ENCODE measurements around the gene WWOX. TPM values are rescaled to one million over a fixed set of nuclear protein-coding genes. Genes with fewer than 3 reads are reported as not detected.

The WWOX gene
- total and polyA plus RNA-seq, 2 of the 13 experiments (the other 11 are each of a cell fraction or from before 2014, with no cell fraction given): 9.1 to 37.4 TPM

DNA sequence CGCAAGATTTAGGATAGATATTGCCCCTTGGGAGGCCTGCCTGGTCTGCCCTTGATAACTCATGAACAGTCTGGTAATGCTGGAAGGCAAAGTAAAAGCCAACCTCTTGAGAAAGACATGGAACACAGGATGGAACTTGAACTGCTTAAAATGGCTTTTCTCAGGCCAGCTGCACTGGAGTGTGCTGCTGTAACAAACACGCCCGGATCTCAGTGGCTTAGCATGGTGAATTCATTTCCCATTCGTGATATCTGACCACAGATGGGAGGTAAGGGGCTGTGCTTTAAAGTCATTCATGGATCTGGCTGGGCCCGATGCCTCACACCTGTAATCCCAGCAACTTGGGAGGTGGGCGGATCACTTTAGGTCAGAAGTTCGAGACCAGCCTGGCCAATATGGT, 113.2 kb downstream of the WWOX start:
- H3K4me2 ChIP-seq (ENCODE audit: low read depth, low read length): no peak overlapping the region

DNA sequence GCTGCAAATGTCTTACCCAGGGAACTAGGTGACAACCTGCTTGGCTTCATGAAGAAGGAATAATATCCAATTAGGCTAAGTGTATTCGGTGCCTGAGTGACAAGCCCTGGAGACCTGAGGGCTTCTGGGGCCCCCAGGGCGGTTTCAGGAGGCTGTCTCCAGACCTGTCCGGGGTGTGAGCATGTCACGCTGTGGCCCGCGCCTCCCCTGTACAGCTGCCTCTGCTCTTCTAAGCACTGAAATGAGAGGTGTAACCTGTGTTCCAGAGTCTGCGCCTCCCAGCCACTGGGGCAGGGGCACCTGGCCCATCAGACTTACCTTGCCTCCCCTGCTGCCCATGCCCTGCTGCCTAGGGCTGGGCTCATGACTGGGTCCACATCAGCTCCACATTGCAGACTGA, 114.3 kb downstream of the WWOX start:
- Histone ChIP-seq H3K27ac (ENCODE audit: extremely low read length, insufficient read depth, low read length) (no peak overlapping the region), H3K9ac (ENCODE audit: insufficient read depth, low read depth, low read length) (no peak overlapping the region), H3K36me3 (replicated peaks in 1 of 2; ENCODE audit: control insufficient read depth in 1 of 2, insufficient read depth in 2 of 2, low read length in 2 of 2) (no peaks in the 10 kb centered on the region), H4K20me1 (ENCODE audit: insufficient read depth, low read length) (no peaks in the 10 kb centered on the region), H3K4me2 (ENCODE audit: low read depth, low read length) (no peak overlapping the region), H3K27me3 (ENCODE audit: control insufficient read depth in 1 of 2, insufficient read depth in 2 of 2, low read length in 2 of 2) (no peaks in the 10 kb centered on the region), H3K79me2 (ENCODE audit: insufficient read depth, low read length) (no peaks in the 10 kb centered on the region), H3K4me1 (ENCODE audit: insufficient read depth, low read length) (peaks cover 15% of the 10 kb centered on the region), H3K9me3 (ENCODE audit: low read length) (no peaks in the 10 kb centered on the region), H2AFZ (ENCODE audit: low read length) (no peak overlapping the region), H3K4me3 (replicated peaks in 1 of 3; ENCODE audit: insufficient read depth in 1 of 3, low read depth in 2 of 3, low read length in 3 of 3) (no peak overlapping the region)
- intact Hi-C loops (cut with micrococcal nuclease; ENCODE audit: unreplicated experiment): no loop called here
- ChIA-PET CTCF (ENCODE audit: low intra/inter-chr PET ratio, low total read pairs) (no interaction called here), POLR2A (no interaction called here)
- DNase-seq (ENCODE audit: low spot score) (no peak), FAIRE-seq (no peak), ATAC-seq (no peak)
- no TSS peak for BruUV-seq (replicated peaks)
- in situ Hi-C loops (cut with HindIII; ENCODE audit: extremely low pct_ligation_motif_present, low pct_unique_long_range_greater_than_20kb): no loop called here
- no peak for TF ChIP-seq BCL6 (CRISPR knock-in tag; IDR thresholded peaks at IDR 0.05)
- TF ChIP-seq, protein P1, sequence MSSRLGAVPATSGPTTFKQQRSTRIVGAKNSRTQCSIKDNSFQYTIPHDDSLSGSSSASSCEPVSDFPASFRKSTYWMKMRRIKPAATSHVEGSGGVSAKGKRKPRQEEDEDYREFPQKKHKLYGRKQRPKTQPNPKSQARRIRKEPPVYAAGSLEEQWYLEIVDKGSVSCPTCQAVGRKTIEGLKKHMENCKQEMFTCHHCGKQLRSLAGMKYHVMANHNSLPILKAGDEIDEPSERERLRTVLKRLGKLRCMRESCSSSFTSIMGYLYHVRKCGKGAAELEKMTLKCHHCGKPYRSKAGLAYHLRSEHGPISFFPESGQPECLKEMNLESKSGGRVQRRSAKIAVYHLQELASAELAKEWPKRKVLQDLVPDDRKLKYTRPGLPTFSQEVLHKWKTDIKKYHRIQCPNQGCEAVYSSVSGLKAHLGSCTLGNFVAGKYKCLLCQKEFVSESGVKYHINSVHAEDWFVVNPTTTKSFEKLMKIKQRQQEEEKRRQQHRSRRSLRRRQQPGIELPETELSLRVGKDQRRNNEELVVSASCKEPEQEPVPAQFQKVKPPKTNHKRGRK (CRISPR knock-in tag; IDR thresholded peaks at IDR 0.05): no peak
- no peak for TF ChIP-seq TMF1 (CRISPR knock-in tag; IDR thresholded peaks at IDR 0.05; ENCODE audit: low read depth)
- TF ChIP-seq, protein P2, sequence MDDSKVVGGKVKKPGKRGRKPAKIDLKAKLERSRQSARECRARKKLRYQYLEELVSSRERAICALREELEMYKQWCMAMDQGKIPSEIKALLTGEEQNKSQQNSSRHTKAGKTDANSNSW (CRISPR knock-in tag; IDR thresholded peaks at IDR 0.05; ENCODE audit: borderline replicate concordance): no peak
- no peak for TF ChIP-seq ZNF101 (CRISPR knock-in tag; IDR thresholded peaks at IDR 0.05; ENCODE audit: borderline replicate concordance, low read depth)
- TF ChIP-seq, protein P3, sequence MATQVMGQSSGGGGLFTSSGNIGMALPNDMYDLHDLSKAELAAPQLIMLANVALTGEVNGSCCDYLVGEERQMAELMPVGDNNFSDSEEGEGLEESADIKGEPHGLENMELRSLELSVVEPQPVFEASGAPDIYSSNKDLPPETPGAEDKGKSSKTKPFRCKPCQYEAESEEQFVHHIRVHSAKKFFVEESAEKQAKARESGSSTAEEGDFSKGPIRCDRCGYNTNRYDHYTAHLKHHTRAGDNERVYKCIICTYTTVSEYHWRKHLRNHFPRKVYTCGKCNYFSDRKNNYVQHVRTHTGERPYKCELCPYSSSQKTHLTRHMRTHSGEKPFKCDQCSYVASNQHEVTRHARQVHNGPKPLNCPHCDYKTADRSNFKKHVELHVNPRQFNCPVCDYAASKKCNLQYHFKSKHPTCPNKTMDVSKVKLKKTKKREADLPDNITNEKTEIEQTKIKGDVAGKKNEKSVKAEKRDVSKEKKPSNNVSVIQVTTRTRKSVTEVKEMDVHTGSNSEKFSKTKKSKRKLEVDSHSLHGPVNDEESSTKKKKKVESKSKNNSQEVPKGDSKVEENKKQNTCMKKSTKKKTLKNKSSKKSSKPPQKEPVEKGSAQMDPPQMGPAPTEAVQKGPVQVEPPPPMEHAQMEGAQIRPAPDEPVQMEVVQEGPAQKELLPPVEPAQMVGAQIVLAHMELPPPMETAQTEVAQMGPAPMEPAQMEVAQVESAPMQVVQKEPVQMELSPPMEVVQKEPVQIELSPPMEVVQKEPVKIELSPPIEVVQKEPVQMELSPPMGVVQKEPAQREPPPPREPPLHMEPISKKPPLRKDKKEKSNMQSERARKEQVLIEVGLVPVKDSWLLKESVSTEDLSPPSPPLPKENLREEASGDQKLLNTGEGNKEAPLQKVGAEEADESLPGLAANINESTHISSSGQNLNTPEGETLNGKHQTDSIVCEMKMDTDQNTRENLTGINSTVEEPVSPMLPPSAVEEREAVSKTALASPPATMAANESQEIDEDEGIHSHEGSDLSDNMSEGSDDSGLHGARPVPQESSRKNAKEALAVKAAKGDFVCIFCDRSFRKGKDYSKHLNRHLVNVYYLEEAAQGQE (IDR thresholded peaks at IDR 0.05; ENCODE audit: borderline replicate concordance in 1 of 2, low read depth in 1 of 2, low read length in 2 of 2): no peak
- TF ChIP-seq ZNF552 (CRISPR knock-in tag; IDR thresholded peaks at IDR 0.05; ENCODE audit: borderline replicate concordance): peak; percentile 33; the same call in 1 of the 2 replicates
- 89% methylated on average over 2 of the region's 7 CpGs for WGBS (ENCODE audit: low lambda C conversion rate)

More for the DNA sequence above, 113.2 kb downstream of the WWOX start:
- no peak for DNase-seq (ENCODE audit: low spot score)
- no peak for FAIRE-seq
- Histone ChIP-seq H3K9me3 (ENCODE audit: low read length) (no peaks in the 10 kb centered on the region), H3K4me3 (replicated peaks in 1 of 3; ENCODE audit: insufficient read depth in 1 of 3, low read depth in 2 of 3, low read length in 3 of 3) (no peak overlapping the region), H3K27me3 (ENCODE audit: control insufficient read depth in 1 of 2, insufficient read depth in 2 of 2, low read length in 2 of 2) (no peaks in the 10 kb centered on the region), H2AFZ (ENCODE audit: low read length) (no peak overlapping the region), H3K27ac (ENCODE audit: extremely low read length, insufficient read depth, low read length) (no peak overlapping the region), H3K4me1 (ENCODE audit: insufficient read depth, low read length) (peaks cover 23% of the 10 kb centered on the region), H3K36me3 (replicated peaks in 1 of 2; ENCODE audit: control insufficient read depth in 1 of 2, insufficient read depth in 2 of 2, low read length in 2 of 2) (no peaks in the 10 kb centered on the region), H3K9ac (ENCODE audit: insufficient read depth, low read depth, low read length) (no peak overlapping the region), H4K20me1 (ENCODE audit: insufficient read depth, low read length) (no peaks in the 10 kb centered on the region), H3K79me2 (ENCODE audit: insufficient read depth, low read length) (no peaks in the 10 kb centered on the region)
- ChIA-PET POLR2A (no interaction called here), CTCF (ENCODE audit: low intra/inter-chr PET ratio, low total read pairs) (no interaction called here)
- WGBS (ENCODE audit: low lambda C conversion rate): 95% methylated on average over 7 of the region's 7 CpGs
- no TSS peak for BruUV-seq (replicated peaks)
- intact Hi-C loops (cut with micrococcal nuclease; ENCODE audit: unreplicated experiment): no loop called here
- TF ChIP-seq HOXA3 (CRISPR knock-in tag; IDR thresholded peaks at IDR 0.05) (no peak), RBAK (CRISPR knock-in tag; IDR thresholded peaks at IDR 0.05) (peak; percentile 92), ZNF12 (CRISPR knock-in tag; IDR thresholded peaks at IDR 0.05) (peak; percentile 94)
- TF ChIP-seq, protein P4, sequence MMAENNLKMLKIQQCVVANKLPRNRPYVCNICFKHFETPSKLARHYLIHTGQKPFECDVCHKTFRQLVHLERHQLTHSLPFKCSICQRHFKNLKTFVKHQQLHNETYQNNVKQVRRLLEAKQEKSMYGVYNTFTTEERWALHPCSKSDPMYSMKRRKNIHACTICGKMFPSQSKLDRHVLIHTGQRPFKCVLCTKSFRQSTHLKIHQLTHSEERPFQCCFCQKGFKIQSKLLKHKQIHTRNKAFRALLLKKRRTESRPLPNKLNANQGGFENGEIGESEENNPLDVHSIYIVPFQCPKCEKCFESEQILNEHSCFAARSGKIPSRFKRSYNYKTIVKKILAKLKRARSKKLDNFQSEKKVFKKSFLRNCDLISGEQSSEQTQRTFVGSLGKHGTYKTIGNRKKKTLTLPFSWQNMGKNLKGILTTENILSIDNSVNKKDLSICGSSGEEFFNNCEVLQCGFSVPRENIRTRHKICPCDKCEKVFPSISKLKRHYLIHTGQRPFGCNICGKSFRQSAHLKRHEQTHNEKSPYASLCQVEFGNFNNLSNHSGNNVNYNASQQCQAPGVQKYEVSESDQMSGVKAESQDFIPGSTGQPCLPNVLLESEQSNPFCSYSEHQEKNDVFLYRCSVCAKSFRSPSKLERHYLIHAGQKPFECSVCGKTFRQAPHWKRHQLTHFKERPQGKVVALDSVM (CRISPR knock-in tag; IDR thresholded peaks at IDR 0.05): no peak
- in situ Hi-C loops (cut with HindIII; ENCODE audit: extremely low pct_ligation_motif_present, low pct_unique_long_range_greater_than_20kb): no loop called here
- no peak for ATAC-seq
